OCI-LY3 (cell line): Measurements from ENCODE around the gene KLHL1.

Experiments used
- H2AFZ ChIP-seq: fragments of 200-600, 300-600 bp; shearing (Covaris generic); 2 replicates; pipeline ENCODE4 v1.6.0; 2014; ENCODE audit warnings: antibody characterized with exemption, low read depth, low read length
- H3K27ac ChIP-seq: fragments of 200-600, 300-600 bp; sonication (generic); 2 replicates; pipeline ENCODE4 v1.5.1; 2014; ENCODE audit warnings: mild to moderate bottlenecking, low read length, moderate library complexity, mixed read lengths
- H3K27me3 ChIP-seq: fragments of 200-600, 300-600 bp; sonication (generic); 2 replicates; pipeline ENCODE4 v1.6.1; 2014; ENCODE audit warnings: low read depth, low read length, mixed read lengths
- H3K36me3 ChIP-seq: fragments of 200-600, 300-600 bp; sonication (generic); replicated peaks from 2 replicates; pipeline ENCODE3; 2014; ENCODE audit warnings: low read depth, low read length, mixed read lengths
- H3K4me1 ChIP-seq: fragments of 300-600, 200-600 bp; sonication (generic); 2 replicates; pipeline ENCODE4 v1.6.1; 2014; ENCODE audit warnings: low read length, mixed read lengths
- H3K4me2 ChIP-seq: fragments of 200-600, 300-600 bp; sonication (generic); 2 replicates; pipeline ENCODE4 v1.6.1; 2014; ENCODE audit warnings: low read length, mixed read lengths
- H3K4me3 ChIP-seq: fragments of 300-600, 200-600 bp; sonication (generic); 2 replicates; pipeline ENCODE4 v1.5.1; 2014; ENCODE audit warnings: antibody characterized with exemption, mild to moderate bottlenecking, low read length, moderate library complexity
- H3K79me2 ChIP-seq: fragments of 300-600, 200-600 bp; shearing (Covaris generic); 2 replicates; pipeline ENCODE4 v1.6.1; 2014; ENCODE audit warnings: mild to moderate bottlenecking, low read length, mixed read lengths
- H3K9ac ChIP-seq: fragments of 300-600, 200-600 bp; shearing (Covaris generic); 2 replicates; pipeline ENCODE4 v1.6.0; 2014; ENCODE audit warnings: mild to moderate bottlenecking, low read length, moderate library complexity
- H3K9me3 ChIP-seq: fragments of 200-600, 300-600 bp; shearing (Covaris generic); 2 replicates; pipeline ENCODE4 v1.6.1; 2014; ENCODE audit warnings: low read length, mixed read lengths; ENCODE audit not compliant: insufficient read depth
- H4K20me1 ChIP-seq: fragments of 200-600, 300-600 bp; sonication (generic); 2 replicates; pipeline ENCODE4 v1.6.1; 2016; ENCODE audit warnings: low read length, mixed read lengths; ENCODE audit not compliant: insufficient read depth
- CTCF ChIP-seq: fragments of 200-600, 300-600 bp; sonication (generic); IDR thresholded peaks from 2 replicates; pipeline ENCODE4 v1.5.1; 2014; ENCODE audit warnings: antibody characterized with exemption, low read length, low read depth
- EZH2phosphoT487 ChIP-seq: fragments of 200-600 bp; shearing (Covaris generic); IDR thresholded peaks from 2 replicates; pipeline ENCODE4 v1.6.1; 2018; ENCODE audit warnings: antibody characterized with exemption, mixed run types, low read depth

The KLHL1 gene

DNA sequence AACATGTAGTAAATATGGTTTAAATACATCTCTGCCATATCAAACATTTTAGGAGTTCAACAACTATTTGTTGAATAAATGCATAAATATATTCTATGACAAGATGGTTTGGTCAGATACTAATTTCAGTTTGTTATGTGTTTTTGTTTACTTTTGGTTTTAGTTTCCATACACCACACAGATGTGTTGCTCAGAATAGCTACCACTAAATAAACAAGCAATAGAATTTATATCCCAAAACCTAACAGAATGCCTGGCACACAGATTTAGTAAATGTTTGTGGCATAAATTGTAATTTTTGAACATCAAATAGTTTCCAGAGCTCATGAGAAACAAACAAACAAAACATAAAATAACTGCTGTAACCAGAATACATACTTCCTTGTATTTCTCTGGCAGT is 127.5 kb downstream of the KLHL1 start:
- no peaks in the 10 kb centered on the region; the same call in 1 of the 2 replicates for H3K9me3 ChIP-seq
- no peaks in the 10 kb centered on the region for H3K79me2 ChIP-seq
- H3K9ac ChIP-seq = no peak overlapping the region
- H2AFZ ChIP-seq = no peak overlapping the region
- no peak for TF ChIP-seq EZH2phosphoT487
- H3K36me3 ChIP-seq = no peaks in the 10 kb centered on the region
- no peaks in the 10 kb centered on the region for H3K27me3 ChIP-seq
- H4K20me1 ChIP-seq = no peaks in the 10 kb centered on the region
- H3K27ac ChIP-seq = no peak overlapping the region
- H3K4me3 ChIP-seq = no peak overlapping the region
- H3K4me2 ChIP-seq = no peak overlapping the region
- H3K4me1 ChIP-seq = no peaks in the 10 kb centered on the region

GRCh38 chr13:69975496-69975895 is 132.8 kb downstream of the KLHL1 start:
- no peak overlapping the region for H3K27ac ChIP-seq
- H3K4me3 ChIP-seq = no peak overlapping the region
- no peak overlapping the region for H3K9ac ChIP-seq
- no peak overlapping the region for H2AFZ ChIP-seq
- TF ChIP-seq EZH2phosphoT487 (no peak), CTCF (no peak)
- peaks cover 6% of the 10 kb centered on the region for H3K36me3 ChIP-seq
- no peaks in the 10 kb centered on the region for H4K20me1 ChIP-seq
- H3K9me3 ChIP-seq = no peaks in the 10 kb centered on the region
- peaks cover 4% of the 10 kb centered on the region for H3K4me1 ChIP-seq
- no peaks in the 10 kb centered on the region for H3K27me3 ChIP-seq
- H3K4me2 ChIP-seq = no peak overlapping the region
- no peaks in the 10 kb centered on the region for H3K79me2 ChIP-seq

DNA sequence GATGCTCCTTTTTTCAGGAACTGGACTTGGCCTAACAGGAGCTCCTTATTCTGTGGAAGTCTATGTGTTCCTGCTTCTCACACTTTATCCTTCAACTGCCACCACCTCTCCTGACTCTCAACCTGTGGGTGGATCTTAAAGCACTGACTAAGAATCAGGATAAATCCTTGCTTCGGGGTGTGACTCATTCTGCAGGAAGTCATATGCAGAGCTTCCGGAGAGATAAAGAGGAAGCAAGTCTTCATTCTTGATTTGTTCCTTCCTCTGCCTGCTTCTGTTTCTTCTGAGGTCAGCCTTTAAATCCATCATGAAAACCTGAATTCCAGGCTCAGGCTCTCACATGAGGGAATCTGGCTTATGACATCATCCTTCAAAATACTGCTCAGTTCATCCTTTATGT is 137.7 kb downstream of the KLHL1 start:
- Histone ChIP-seq H3K27me3 (no peaks in the 10 kb centered on the region), H3K4me3 (0 out of 2 replicates have a peak overlapping the region, but pooled peaks have one; percentile 2), H3K27ac (no peak overlapping the region), H4K20me1 (no peaks in the 10 kb centered on the region), H2AFZ (peak overlapping the region; percentile 95), H3K9me3 (no peaks in the 10 kb centered on the region), H3K79me2 (no peaks in the 10 kb centered on the region), H3K36me3 (peaks cover 6% of the 10 kb centered on the region), H3K4me2 (peak overlapping the region; percentile 10; the same call in 1 of the 2 replicates), H3K4me1 (peaks cover 8% of the 10 kb centered on the region), H3K9ac (no peak overlapping the region)
- TF ChIP-seq EZH2phosphoT487 (no peak), CTCF (no peak)

GRCh38 chr13:69959046-69959445 is 149.2 kb downstream of the KLHL1 start:
- Histone ChIP-seq H3K36me3 (no peaks in the 10 kb centered on the region), H3K27me3 (no peaks in the 10 kb centered on the region), H4K20me1 (no peaks in the 10 kb centered on the region), H3K4me2 (no peak overlapping the region), H3K4me1 (no peaks in the 10 kb centered on the region), H3K9ac (no peak overlapping the region), H3K79me2 (no peaks in the 10 kb centered on the region), H3K4me3 (no peak overlapping the region), H3K27ac (no peak overlapping the region), H3K9me3 (no peaks in the 10 kb centered on the region), H2AFZ (peak overlapping the region; percentile 55)
- TF ChIP-seq CTCF (no peak), EZH2phosphoT487 (no peak)
